Large intestine (tissue), 3 donors: ENCODE measurements around the gene DPYSL4. TPM values are rescaled to one million over a fixed set of nuclear protein-coding genes. Genes with fewer than 3 reads are reported as not detected.

ENCODE experiments used
- DNase-seq, 2 donors: peaks; one replicate each; pipeline versions ENCODE4 v3.0.0 to v3.0.0-alpha.2; 2013
- H3K27ac ChIP-seq: one replicate; pipeline ENCODE4 v1.5.1; 2013; ENCODE audit warnings: low read length
- H3K27me3 ChIP-seq: 2 replicates; pipeline ENCODE4 v1.6.1; 2013; ENCODE audit warnings: low read length; ENCODE audit not compliant: control insufficient read depth, insufficient read depth
- H3K36me3 ChIP-seq: 2 replicates; pipeline ENCODE4 v1.6.1; 2013; ENCODE audit warnings: low read length; ENCODE audit not compliant: control insufficient read depth, insufficient read depth
- H3K4me1 ChIP-seq: one replicate; pipeline ENCODE4 v1.6.1; 2013; ENCODE audit warnings: low read length; ENCODE audit not compliant: control insufficient read depth, insufficient read depth
- H3K4me3 ChIP-seq: one replicate; pipeline ENCODE4 v1.5.1; 2013; ENCODE audit warnings: low read length
- H3K9me3 ChIP-seq: one replicate; pipeline ENCODE4 v1.6.1; 2013; ENCODE audit warnings: mild to moderate bottlenecking, low read depth, low read length, moderate library complexity; ENCODE audit not compliant: control insufficient read depth
- WGBS: methylation state at CpG from one replicate; pipeline ENCODE4 v1.1.5; 2013; ENCODE audit warnings: low lambda C conversion rate; ENCODE audit not compliant: insufficient coverage; 5-methylcytosine and 5-hydroxymethylcytosine counted together
- polyA plus RNA-seq: library from polyadenylated mRNA; unstranded; fragments of 120-200 nt; gene quantifications from one replicate; pipeline ENCODE4 v1.2.1, GENCODE V29; 2013

The DPYSL4 gene
- polyA plus RNA-seq, 1 donor = 4.6 TPM

GRCh38 chr10:132197271-132198067, 10.7 kb downstream of the DPYSL4 start:
- H3K27ac ChIP-seq = no peak overlapping the region
- no peaks in the 10 kb centered on the region for H3K36me3 ChIP-seq
- H3K4me3 ChIP-seq = no peak overlapping the region

GRCh38 chr10:132198068-132198370, 11.3 kb downstream of the DPYSL4 start:
- WGBS = no CpG with 5 or more reads among the region's 3 CpGs
- H3K36me3 ChIP-seq = no peaks in the 10 kb centered on the region
- no peaks in the 10 kb centered on the region for H3K9me3 ChIP-seq
- no peak for DNase-seq
- no peak overlapping the region for H3K27ac ChIP-seq
- no peaks in the 10 kb centered on the region for H3K27me3 ChIP-seq
- H3K4me1 ChIP-seq = no peaks in the 10 kb centered on the region
- H3K4me3 ChIP-seq = no peak overlapping the region

More at GRCh38 chr10:132197271-132198067, 10.7 kb downstream of the DPYSL4 start:
- Histone ChIP-seq H3K9me3 (no peaks in the 10 kb centered on the region), H3K27me3 (no peaks in the 10 kb centered on the region), H3K4me1 (no peaks in the 10 kb centered on the region)
- DNase-seq = no peak
- WGBS = no CpG with 5 or more reads among the region's 25 CpGs

GRCh38 chr10:132198381-132199181, 11.8 kb downstream of the DPYSL4 start:
- Histone ChIP-seq H3K4me1 (no peaks in the 10 kb centered on the region), H3K9me3 (no peaks in the 10 kb centered on the region), H3K27me3 (no peaks in the 10 kb centered on the region), H3K4me3 (no peak overlapping the region), H3K36me3 (no peaks in the 10 kb centered on the region), H3K27ac (no peak overlapping the region)
- no CpG with 5 or more reads among the region's 35 CpGs for WGBS
- DNase-seq = no peak

GRCh38 chr10:132199268-132199853, 12.6 kb downstream of the DPYSL4 start:
- H3K4me3 ChIP-seq = no peak overlapping the region
- H3K27ac ChIP-seq = no peak overlapping the region
- WGBS = no CpG with 5 or more reads among the region's 11 CpGs
- DNase-seq = no peak
- H3K36me3 ChIP-seq = no peaks in the 10 kb centered on the region
- H3K9me3 ChIP-seq = no peaks in the 10 kb centered on the region
- no peaks in the 10 kb centered on the region for H3K4me1 ChIP-seq
- no peaks in the 10 kb centered on the region for H3K27me3 ChIP-seq

- Histone ChIP-seq H3K36me3 (no peaks in the 10 kb centered on the region), H3K27ac (no peak overlapping the region), H3K4me1 (no peaks in the 10 kb centered on the region), H3K27me3 (no peaks in the 10 kb centered on the region), H3K4me3 (no peak overlapping the region), H3K9me3 (no peaks in the 10 kb centered on the region)
- DNase-seq = no peak
- no CpG with 5 or more reads among the region's 16 CpGs for WGBS
Measured at GRCh38 chr10:132199854-132200311, 13.1 kb downstream of the DPYSL4 start.

- Histone ChIP-seq H3K27ac (no peak overlapping the region), H3K27me3 (no peaks in the 10 kb centered on the region), H3K9me3 (no peaks in the 10 kb centered on the region), H3K4me1 (no peaks in the 10 kb centered on the region), H3K36me3 (no peaks in the 10 kb centered on the region), H3K4me3 (no peak overlapping the region)
- no peak for DNase-seq
- WGBS = no CpG with 5 or more reads among the region's 35 CpGs
Measured at GRCh38 chr10:132200344-132201110, 13.8 kb downstream of the DPYSL4 start.

GRCh38 chr10:132201111-132201969, 14.6 kb downstream of the DPYSL4 start:
- WGBS = no CpG with 5 or more reads among the region's 35 CpGs
- Histone ChIP-seq H3K27me3 (no peaks in the 10 kb centered on the region), H3K27ac (no peak overlapping the region), H3K9me3 (no peaks in the 10 kb centered on the region), H3K4me1 (no peaks in the 10 kb centered on the region), H3K36me3 (no peaks in the 10 kb centered on the region), H3K4me3 (no peak overlapping the region)
- DNase-seq = no peak

- H3K4me3 ChIP-seq = no peak overlapping the region
- no peak for DNase-seq
- no peak overlapping the region for H3K27ac ChIP-seq
- no CpG with 5 or more reads among the region's 48 CpGs for WGBS
- H3K4me1 ChIP-seq = no peaks in the 10 kb centered on the region
- H3K27me3 ChIP-seq = no peaks in the 10 kb centered on the region
- no peaks in the 10 kb centered on the region for H3K36me3 ChIP-seq
- no peaks in the 10 kb centered on the region for H3K9me3 ChIP-seq
Measured at GRCh38 chr10:132202070-132202970, 15.6 kb downstream of the DPYSL4 start.
